ENCODE data around the gene GCC1. TPM values are rescaled to one million over a fixed set of nuclear protein-coding genes. Genes with fewer than 3 reads are reported as not detected.

The GCC1 gene
- total and polyA plus RNA-seq, 2 donors (not counting 1 experiment from before 2014, with no cell fraction given): 10.3 to 25.5 TPM

DNA sequence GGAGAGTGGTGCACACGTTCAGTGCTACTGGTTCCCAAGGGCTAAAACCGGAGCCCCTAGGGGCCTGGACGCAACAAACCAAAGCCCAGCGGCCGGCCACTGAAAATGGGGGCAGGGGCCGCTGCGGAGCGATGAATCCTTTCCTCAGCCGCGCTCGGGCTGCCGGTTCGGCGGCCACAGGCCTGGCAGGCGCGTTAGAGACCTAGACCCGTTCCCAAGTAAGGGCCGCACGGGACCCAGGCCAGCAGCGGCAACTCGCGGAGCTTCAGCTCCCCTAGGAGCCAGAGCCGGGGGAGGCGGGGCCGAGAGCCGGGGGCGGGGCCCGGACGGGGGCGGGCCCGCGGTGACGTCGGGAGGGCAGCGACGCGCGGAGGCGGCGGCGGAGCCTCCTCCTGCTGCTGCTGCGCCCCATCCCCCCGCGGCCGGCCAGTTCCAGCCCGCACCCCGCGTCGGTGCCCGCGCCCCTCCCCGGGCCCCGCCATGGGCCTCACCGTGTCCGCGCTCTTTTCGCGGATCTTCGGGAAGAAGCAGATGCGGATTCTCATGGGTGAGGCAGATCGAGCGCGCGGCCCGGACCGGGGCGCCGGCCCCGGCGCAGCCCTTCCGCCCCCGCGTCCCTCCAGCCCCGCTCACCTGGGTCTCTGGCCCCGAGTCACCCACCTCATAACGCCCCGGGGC lies 2.8 kb upstream of the GCC1 start, which contains the start of gene ARF5:
Gene ARF5, plus strand, starts transcription at position 393 of the 678 bp plus-strand sequence. Its CDS starts 88 bp downstream, at position 481.
- ATAC-seq (ENCODE audit: low read depth) (peak; percentile 83), DNase-seq (peak; percentile 90)
- peak within 1 kb of the TSS; percentile 88 for H3K9ac ChIP-seq (ENCODE audit: low read length)
- H3K36me3 ChIP-seq (replicated peaks in 1 of 2; ENCODE audit: control extremely low read depth in 1 of 2, control insufficient read depth in 1 of 2, extremely low read depth in 1 of 2, insufficient read depth in 2 of 2, low read length in 1 of 2): peaks cover 0 to 15% of the 10 kb centered on the region in 2 experiments
- CTCF ChIA-PET: interaction anchor here (1.0 kb wide), 1 partner anchor 120 kb away, joined by 5 read pairs; no protein-coding TSS in a partner anchor
- Mint-ChIP-seq H3K27ac (peak within 1 kb of the TSS; percentile 95), H3K4me1 (peaks cover 49% of the 10 kb centered on the region), H3K4me3 (peak within 1 kb of the TSS; percentile 98), H3K27me3 (no peaks in the 10 kb centered on the region), H3K9me3 (ENCODE audit: insufficient read depth) (no peaks in the 10 kb centered on the region)
- H2AFZ ChIP-seq (ENCODE audit: insufficient read depth, low read depth, low read length, poor library complexity, severe bottlenecking): peak within 1 kb of the TSS; percentile 81
- TF ChIP-seq, protein P1, sequence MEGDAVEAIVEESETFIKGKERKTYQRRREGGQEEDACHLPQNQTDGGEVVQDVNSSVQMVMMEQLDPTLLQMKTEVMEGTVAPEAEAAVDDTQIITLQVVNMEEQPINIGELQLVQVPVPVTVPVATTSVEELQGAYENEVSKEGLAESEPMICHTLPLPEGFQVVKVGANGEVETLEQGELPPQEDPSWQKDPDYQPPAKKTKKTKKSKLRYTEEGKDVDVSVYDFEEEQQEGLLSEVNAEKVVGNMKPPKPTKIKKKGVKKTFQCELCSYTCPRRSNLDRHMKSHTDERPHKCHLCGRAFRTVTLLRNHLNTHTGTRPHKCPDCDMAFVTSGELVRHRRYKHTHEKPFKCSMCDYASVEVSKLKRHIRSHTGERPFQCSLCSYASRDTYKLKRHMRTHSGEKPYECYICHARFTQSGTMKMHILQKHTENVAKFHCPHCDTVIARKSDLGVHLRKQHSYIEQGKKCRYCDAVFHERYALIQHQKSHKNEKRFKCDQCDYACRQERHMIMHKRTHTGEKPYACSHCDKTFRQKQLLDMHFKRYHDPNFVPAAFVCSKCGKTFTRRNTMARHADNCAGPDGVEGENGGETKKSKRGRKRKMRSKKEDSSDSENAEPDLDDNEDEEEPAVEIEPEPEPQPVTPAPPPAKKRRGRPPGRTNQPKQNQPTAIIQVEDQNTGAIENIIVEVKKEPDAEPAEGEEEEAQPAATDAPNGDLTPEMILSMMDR (IDR thresholded peaks at IDR 0.05): no peak
- no peak for TF ChIP-seq EZH2 (IDR thresholded peaks at IDR 0.05; ENCODE audit: borderline replicate concordance, insufficient read depth, low read depth, low read length, poor library complexity, severe bottlenecking)
- POLR2A ChIA-PET: no interaction called here
- peaks cover 0 to 2% (median 0%) of the 10 kb centered on the region in 3 donors for H3K9me3 ChIP-seq (ENCODE audit: control extremely low read depth in 1 of 3, control insufficient read depth in 2 of 3, insufficient read depth in 1 of 3, low read length in 2 of 3)
- no peaks in the 10 kb centered on the region for H3K27me3 ChIP-seq (replicated peaks in 1 of 4; ENCODE audit: control extremely low read depth in 1 of 4, control insufficient read depth in 3 of 4, insufficient read depth in 4 of 4, low read length in 3 of 4)
- peaks cover 39 to 44% of the 10 kb centered on the region in 2 donors for H3K4me1 ChIP-seq (ENCODE audit: control insufficient read depth in 2 of 2, insufficient read depth in 2 of 2, low read length in 2 of 2)
- H3K4me2 ChIP-seq (replicated peaks; ENCODE audit: low read depth, low read length, poor library complexity, severe bottlenecking): peak within 1 kb of the TSS; percentile 79
- H3K4me3 ChIP-seq (ENCODE audit: control extremely low read depth in 1 of 5, extremely low read depth in 1 of 5, insufficient read depth in 1 of 5, low read depth in 2 of 5, low read length in 4 of 5): peak within 1 kb of the TSS; percentile 59 to 95 (median 87)
- intact Hi-C loops (cut with micrococcal nuclease): loop anchor here (2.0 to 5.0 kb wide), 2 partner anchors 521 to 1149 kb away; partner anchors contain the start of gene CALU
- WGBS (ENCODE audit: insufficient coverage): under 1% methylated on average over 77 of the region's 77 CpGs
- peaks cover 8% of the 10 kb centered on the region for H4K20me1 ChIP-seq (ENCODE audit: control insufficient read depth, insufficient read depth, low read length, poor library complexity, severe bottlenecking)
- peak within 1 kb of the TSS; percentile 66 to 80 for H3K27ac ChIP-seq (ENCODE audit: low read length in 2 of 2)
- H3K79me2 ChIP-seq (ENCODE audit: control insufficient read depth, insufficient read depth, low read length): peaks cover 35% of the 10 kb centered on the region

DNA sequence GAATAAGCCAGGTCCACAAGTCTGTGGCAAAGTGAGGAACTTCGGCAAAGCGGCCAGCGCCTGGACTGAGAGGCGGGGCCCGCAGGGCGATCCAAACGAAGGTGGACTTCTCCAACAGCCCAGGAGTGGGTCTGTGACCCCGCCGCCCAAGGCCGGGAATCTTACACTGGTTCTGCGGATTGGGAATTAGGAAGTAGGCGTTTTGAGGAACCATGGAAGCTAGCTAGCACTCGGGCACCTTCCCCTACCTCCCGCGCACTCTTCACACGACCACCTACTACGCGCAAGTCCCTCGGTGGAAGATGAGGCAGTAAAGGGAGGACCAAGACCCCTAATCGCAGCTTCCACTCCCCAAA lies 2.2 kb upstream of the GCC1 start:
- CTCF ChIA-PET: no interaction called here

More for the DNA sequence above, 2.2 kb upstream of the GCC1 start:
- H3K4me3 ChIP-seq (ENCODE audit: control extremely low read depth in 1 of 5, extremely low read depth in 1 of 5, insufficient read depth in 1 of 5, low read depth in 2 of 5, low read length in 4 of 5): peak overlapping the region; percentile 59 to 95 (median 87)
- 71% methylated on average over 10 of the region's 20 CpGs for whole genome bisulfite sequencing (ENCODE audit: insufficient coverage)
- DNase-seq (no peak), ATAC-seq (ENCODE audit: low read depth) (no peak)
- Mint-ChIP-seq H3K9me3 (ENCODE audit: insufficient read depth) (no peaks in the 10 kb centered on the region), H3K4me1 (peaks cover 54% of the 10 kb centered on the region), H3K27me3 (no peaks in the 10 kb centered on the region), H3K4me3 (peak overlapping the region; percentile 89), H3K27ac (peak overlapping the region; percentile 17)
- POLR2A ChIA-PET: no interaction called here
- H3K9ac ChIP-seq (ENCODE audit: low read length): peak overlapping the region; percentile 88
- intact Hi-C loops (cut with micrococcal nuclease): loop anchor here (2.0 to 5.0 kb wide), 2 partner anchors 521 to 1150 kb away; partner anchors contain the start of gene CALU
- peak overlapping the region; percentile 81 for H2AFZ ChIP-seq (ENCODE audit: insufficient read depth, low read depth, low read length, poor library complexity, severe bottlenecking)
- H3K9me3 ChIP-seq (ENCODE audit: control extremely low read depth in 1 of 3, control insufficient read depth in 2 of 3, insufficient read depth in 1 of 3, low read length in 2 of 3): peaks cover 0 to 2% (median 0%) of the 10 kb centered on the region in 3 donors
- TF ChIP-seq EZH2 (IDR thresholded peaks at IDR 0.05; ENCODE audit: borderline replicate concordance, insufficient read depth, low read depth, low read length, poor library complexity, severe bottlenecking): no peak
- TF ChIP-seq, protein P1 (IDR thresholded peaks at IDR 0.05): no peak
- peaks cover 40% of the 10 kb centered on the region for H3K79me2 ChIP-seq (ENCODE audit: control insufficient read depth, insufficient read depth, low read length)
- no peaks in the 10 kb centered on the region for H3K27me3 ChIP-seq (replicated peaks in 1 of 4; ENCODE audit: control extremely low read depth in 1 of 4, control insufficient read depth in 3 of 4, insufficient read depth in 4 of 4, low read length in 3 of 4)
- H3K4me2 ChIP-seq (replicated peaks; ENCODE audit: low read depth, low read length, poor library complexity, severe bottlenecking): peak overlapping the region; percentile 79
- H3K27ac ChIP-seq (ENCODE audit: low read length in 2 of 2): peak overlapping the region; percentile 65 to 66
- H3K4me1 ChIP-seq (ENCODE audit: control insufficient read depth in 2 of 2, insufficient read depth in 2 of 2, low read length in 2 of 2): peaks cover 39 to 44% of the 10 kb centered on the region in 2 donors
- H4K20me1 ChIP-seq (ENCODE audit: control insufficient read depth, insufficient read depth, low read length, poor library complexity, severe bottlenecking): peaks cover 13% of the 10 kb centered on the region
- peaks cover 0 to 17% of the 10 kb centered on the region in 2 experiments for H3K36me3 ChIP-seq (replicated peaks in 1 of 2; ENCODE audit: control extremely low read depth in 1 of 2, control insufficient read depth in 1 of 2, extremely low read depth in 1 of 2, insufficient read depth in 2 of 2, low read length in 1 of 2)
